ENCODE results near the gene ZNF182. TPM values are rescaled to one million over a fixed set of nuclear protein-coding genes. Genes with fewer than 3 reads are reported as not detected.
"Not testable (repeated sequence)": the region's sequence is repeated elsewhere in the genome, so short reads cannot be mapped to it uniquely, and the experiment has no call there.

The ZNF182 gene
- total and polyA plus RNA-seq, 5 donors from 2014 or later = 3.0 to 7.1 (median 4.7) TPM

DNA sequence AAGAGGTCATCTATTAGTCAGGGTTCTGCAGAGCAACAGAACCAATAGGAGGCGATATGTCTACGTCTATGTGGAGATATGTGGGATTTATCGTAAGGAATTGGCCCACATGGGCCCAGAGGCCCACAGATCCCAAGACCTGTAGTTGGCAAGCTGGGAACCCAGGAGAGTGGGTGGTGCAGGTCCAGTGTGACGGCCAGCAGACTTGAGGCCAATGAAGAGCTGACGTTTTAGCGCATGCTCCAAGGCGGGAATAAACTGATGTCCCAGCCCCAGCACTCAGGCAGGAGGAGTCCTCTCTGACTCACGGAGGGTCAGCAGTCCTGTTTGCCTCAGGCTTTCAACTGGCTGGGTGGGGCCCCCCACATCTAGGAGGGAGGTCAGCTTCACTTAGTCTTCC, 24.3 kb upstream of the ZNF182 start:
- no peak overlapping the region for H3K4me3 ChIP-seq (ENCODE audit: low read depth, low read length)
- ATAC-seq (ENCODE audit: low read depth in 2 of 2) (no peak), DNase-seq (no peak)
- no peaks in the 10 kb centered on the region for H3K36me3 ChIP-seq (ENCODE audit: control insufficient read depth, insufficient read depth, low read length)
- H3K27ac ChIP-seq (ENCODE audit: insufficient read depth, low read length, poor library complexity, severe bottlenecking) = no peak overlapping the region
- Mint-ChIP-seq H3K4me1 (peaks cover 0 to 10% (median 6%) of the 10 kb centered on the region in 4 donors), H3K27me3 (no peaks in the 10 kb centered on the region), H3K9me3 (no peaks in the 10 kb centered on the region), H3K27ac (peak overlapping the region in 1 of 3 donors; percentile 60), H3K4me3 (no peak overlapping the region), H3K36me3 (peaks cover 3% of the 10 kb centered on the region)
- no peaks in the 10 kb centered on the region for H3K9me3 ChIP-seq (ENCODE audit: control insufficient read depth in 2 of 2, low read length in 2 of 2)
- no peaks in the 10 kb centered on the region for H3K4me1 ChIP-seq (ENCODE audit: control insufficient read depth, insufficient read depth, low read length, poor library complexity, severe bottlenecking)
- no peaks in the 10 kb centered on the region for H3K27me3 ChIP-seq (ENCODE audit: control insufficient read depth, insufficient read depth, low read length)

DNA sequence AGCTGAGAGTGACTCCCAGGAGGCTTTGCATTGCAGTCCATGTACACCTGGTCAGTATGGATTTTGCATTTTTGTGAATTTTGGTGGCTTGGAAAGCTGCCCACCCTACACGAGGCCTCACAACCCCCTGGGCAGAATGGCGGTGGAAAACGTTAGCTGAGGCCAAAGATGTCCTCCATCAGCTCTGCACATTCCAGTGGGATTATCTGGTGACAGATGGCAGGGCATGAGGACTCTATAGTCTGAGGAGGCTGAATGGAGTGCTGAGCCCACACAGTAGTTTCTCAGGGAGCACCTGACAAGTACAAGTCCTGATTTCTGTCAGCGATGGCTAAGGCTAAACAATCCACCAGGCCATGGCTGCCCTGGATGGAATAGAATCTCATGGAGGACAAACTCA, 23.8 kb upstream of the ZNF182 start:
- ATAC-seq (ENCODE audit: low read depth in 2 of 2); H3K9me3 ChIP-seq (ENCODE audit: control insufficient read depth in 2 of 2, low read length in 2 of 2); H3K36me3 ChIP-seq (ENCODE audit: control insufficient read depth, insufficient read depth, low read length); H3K4me1 Mint-ChIP-seq; H3K27me3 Mint-ChIP-seq; H3K4me3 ChIP-seq (ENCODE audit: low read depth, low read length); H3K27ac ChIP-seq (ENCODE audit: insufficient read depth, low read length, poor library complexity, severe bottlenecking); DNase-seq; H3K4me1 ChIP-seq (ENCODE audit: control insufficient read depth, insufficient read depth, low read length, poor library complexity, severe bottlenecking); H3K27ac Mint-ChIP-seq; H3K4me3 Mint-ChIP-seq; H3K36me3 Mint-ChIP-seq; H3K9me3 Mint-ChIP-seq; H3K27me3 ChIP-seq (ENCODE audit: control insufficient read depth, insufficient read depth, low read length): not testable (repeated sequence)

DNA sequence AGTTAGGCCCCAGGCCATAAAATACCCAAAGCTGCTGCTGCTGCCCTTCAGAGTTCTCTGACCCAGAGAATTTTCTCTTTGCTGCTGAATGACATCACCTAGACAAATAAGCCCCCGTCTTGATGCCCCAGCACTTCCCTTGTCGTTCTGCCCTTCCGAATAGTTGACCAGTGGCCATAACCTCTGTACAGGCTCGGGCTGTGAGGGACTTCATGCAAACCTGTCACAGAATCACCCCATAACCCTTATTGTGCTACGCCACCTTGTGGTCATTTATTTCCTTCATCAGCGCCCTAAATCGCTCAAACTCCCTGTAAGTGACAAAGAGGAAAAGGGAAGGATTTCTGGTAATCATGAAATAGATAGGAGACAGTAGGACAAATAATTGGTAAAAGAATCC, 21.8 kb upstream of the ZNF182 start:
- Histone ChIP-seq H3K4me3 (ENCODE audit: low read depth, low read length) (no peak overlapping the region), H3K36me3 (ENCODE audit: control insufficient read depth, insufficient read depth, low read length) (no peaks in the 10 kb centered on the region), H3K4me1 (ENCODE audit: control insufficient read depth, insufficient read depth, low read length, poor library complexity, severe bottlenecking) (no peaks in the 10 kb centered on the region), H3K27me3 (ENCODE audit: control insufficient read depth, insufficient read depth, low read length) (no peaks in the 10 kb centered on the region), H3K27ac (ENCODE audit: insufficient read depth, low read length, poor library complexity, severe bottlenecking) (no peak overlapping the region), H3K9me3 (ENCODE audit: control insufficient read depth in 2 of 2, low read length in 2 of 2) (no peaks in the 10 kb centered on the region)
- H3K27ac Mint-ChIP-seq = no peak overlapping the region
- no peaks in the 10 kb centered on the region for H3K27me3 Mint-ChIP-seq
- peaks cover 0 to 2% (median 0%) of the 10 kb centered on the region in 7 donors for H3K9me3 Mint-ChIP-seq
- peaks cover 4 to 19% (median 10%) of the 10 kb centered on the region in 4 donors for H3K4me1 Mint-ChIP-seq
- ATAC-seq (ENCODE audit: low read depth in 2 of 2) = no peak
- peaks cover 3% of the 10 kb centered on the region for H3K36me3 Mint-ChIP-seq
- peak overlapping the region in 2 of 4 donors; percentile 4 to 39 for H3K4me3 Mint-ChIP-seq
- peak; percentile 11 to 69 (median 51) for DNase-seq

DNA sequence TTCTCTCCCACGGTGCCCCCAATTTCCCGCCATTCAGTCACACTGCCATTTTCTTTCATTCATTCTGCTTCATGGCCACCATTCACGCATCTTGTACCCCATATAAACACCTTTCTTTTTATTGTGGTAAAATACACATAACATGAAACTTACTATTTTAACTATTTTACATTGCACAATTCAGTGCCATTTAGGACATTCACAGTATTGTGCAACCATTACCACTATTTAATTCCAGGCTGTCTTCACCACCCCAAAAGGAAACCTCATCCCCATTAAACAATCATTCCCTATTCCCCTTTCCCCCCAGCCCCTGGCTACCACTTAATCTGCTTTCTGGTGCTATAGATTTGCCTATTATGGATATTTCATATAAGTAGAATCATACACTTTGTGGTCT, 18.9 kb upstream of the ZNF182 start:
- no peak for ATAC-seq (ENCODE audit: low read depth in 2 of 2)
- Mint-ChIP-seq H3K27ac (peak overlapping the region in 1 of 3 donors; percentile 6), H3K36me3 (peaks cover 3% of the 10 kb centered on the region)

DNA sequence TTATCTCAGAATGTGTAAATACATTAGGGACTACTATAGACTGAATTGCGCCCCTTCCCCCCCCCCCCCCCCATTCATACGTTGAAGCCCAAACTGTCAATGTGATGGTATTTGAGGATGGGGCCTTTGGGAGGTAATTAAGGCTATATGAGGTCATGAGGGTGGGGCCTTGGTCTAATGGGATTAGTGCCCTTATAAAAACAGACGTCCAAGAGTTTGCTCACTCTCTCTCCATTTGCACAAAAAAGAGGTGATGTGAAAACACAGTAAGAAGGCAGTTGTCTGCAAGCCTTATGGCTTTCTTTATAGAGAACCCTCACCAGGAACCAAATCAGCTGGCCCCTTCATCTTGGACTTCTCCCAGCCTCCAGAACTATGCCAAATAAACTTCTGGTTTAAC, 18.3 kb upstream of the ZNF182 start:
- Mint-ChIP-seq H3K9me3 (peaks cover 0 to 2% (median 0%) of the 10 kb centered on the region in 7 donors), H3K27ac (peak overlapping the region in 1 of 3 donors; percentile 96), H3K36me3 (peaks cover 3% of the 10 kb centered on the region), H3K27me3 (no peaks in the 10 kb centered on the region), H3K4me3 (peak overlapping the region in 3 of 4 donors; percentile 90 to 96 (median 93)), H3K4me1 (peaks cover 4 to 19% (median 11%) of the 10 kb centered on the region in 4 donors)
- Histone ChIP-seq H3K9me3 (ENCODE audit: control insufficient read depth in 2 of 2, low read length in 2 of 2) (no peaks in the 10 kb centered on the region), H3K4me3 (ENCODE audit: low read depth, low read length) (no peak overlapping the region), H3K27ac (ENCODE audit: insufficient read depth, low read length, poor library complexity, severe bottlenecking) (no peak overlapping the region), H3K36me3 (ENCODE audit: control insufficient read depth, insufficient read depth, low read length) (no peaks in the 10 kb centered on the region), H3K4me1 (ENCODE audit: control insufficient read depth, insufficient read depth, low read length, poor library complexity, severe bottlenecking) (no peaks in the 10 kb centered on the region), H3K27me3 (ENCODE audit: control insufficient read depth, insufficient read depth, low read length) (no peaks in the 10 kb centered on the region)
- ATAC-seq (ENCODE audit: low read depth in 2 of 2) (no peak), DNase-seq (no peak)

More for the DNA sequence above, 18.9 kb upstream of the ZNF182 start:
- H3K4me3 ChIP-seq (ENCODE audit: low read depth, low read length) = no peak overlapping the region
- H3K36me3 ChIP-seq (ENCODE audit: control insufficient read depth, insufficient read depth, low read length) = no peaks in the 10 kb centered on the region
- Mint-ChIP-seq H3K27me3 (no peaks in the 10 kb centered on the region), H3K4me3 (peak overlapping the region in 2 of 4 donors; percentile 2 to 90), H3K4me1 (peaks cover 4 to 19% (median 11%) of the 10 kb centered on the region in 4 donors), H3K9me3 (peaks cover 0 to 2% (median 0%) of the 10 kb centered on the region in 7 donors)
- no peaks in the 10 kb centered on the region for H3K9me3 ChIP-seq (ENCODE audit: control insufficient read depth in 2 of 2, low read length in 2 of 2)
- no peak for DNase-seq
- H3K27me3 ChIP-seq (ENCODE audit: control insufficient read depth, insufficient read depth, low read length) = no peaks in the 10 kb centered on the region
- no peaks in the 10 kb centered on the region for H3K4me1 ChIP-seq (ENCODE audit: control insufficient read depth, insufficient read depth, low read length, poor library complexity, severe bottlenecking)
- H3K27ac ChIP-seq (ENCODE audit: insufficient read depth, low read length, poor library complexity, severe bottlenecking) = no peak overlapping the region

DNA sequence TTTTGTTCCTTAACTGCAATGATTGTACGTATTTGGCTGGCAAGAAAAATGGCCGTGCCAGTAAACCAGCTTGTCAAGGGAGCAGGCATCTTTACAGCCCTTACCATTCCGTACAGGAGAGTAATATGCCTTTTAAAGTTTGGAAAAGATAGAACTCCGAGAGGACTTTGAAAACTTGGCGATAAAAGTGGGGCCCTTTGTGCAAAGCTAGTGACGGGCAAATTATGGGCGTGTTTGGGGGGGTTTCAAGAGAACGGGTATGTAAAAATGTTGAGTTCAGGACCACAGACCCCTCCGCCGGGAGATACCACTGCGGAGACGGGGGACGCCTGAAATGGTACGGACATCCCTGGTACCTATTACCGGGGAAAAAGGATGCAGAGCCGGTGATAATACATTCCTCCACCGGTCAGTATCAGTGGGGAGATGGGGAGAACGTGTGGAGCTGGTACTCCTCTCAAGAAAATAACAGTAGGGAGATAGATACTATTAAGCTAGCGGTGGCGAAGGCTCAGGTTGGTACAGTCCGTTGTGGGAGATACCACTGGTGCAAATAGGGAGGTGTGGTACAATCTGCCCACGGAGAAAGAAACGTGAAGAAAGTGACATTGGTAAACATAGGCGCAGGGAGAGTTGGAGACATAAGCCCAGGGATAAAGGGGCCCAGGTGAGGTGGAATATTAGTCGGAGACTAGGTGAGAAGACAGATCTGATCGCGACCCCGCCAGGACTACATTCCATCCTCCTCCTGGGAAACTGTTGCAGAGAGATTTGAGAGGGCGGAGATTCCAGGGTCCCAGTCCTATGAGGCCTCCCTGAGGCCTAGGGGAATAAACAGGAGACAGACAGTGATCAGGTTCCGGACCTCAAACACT, 17.5 kb upstream of the ZNF182 start:
- peaks cover 0 to 2% (median 0%) of the 10 kb centered on the region in 7 donors for H3K9me3 Mint-ChIP-seq
- Histone ChIP-seq H3K9me3 (ENCODE audit: control insufficient read depth in 2 of 2, low read length in 2 of 2) (no peaks in the 10 kb centered on the region), H3K27me3 (ENCODE audit: control insufficient read depth, insufficient read depth, low read length) (no peaks in the 10 kb centered on the region), H3K36me3 (ENCODE audit: control insufficient read depth, insufficient read depth, low read length) (no peaks in the 10 kb centered on the region), H3K4me1 (ENCODE audit: control insufficient read depth, insufficient read depth, low read length, poor library complexity, severe bottlenecking) (no peaks in the 10 kb centered on the region), H3K4me3 (ENCODE audit: low read depth, low read length) (peak overlapping the region; percentile 90), H3K27ac (ENCODE audit: insufficient read depth, low read length, poor library complexity, severe bottlenecking) (peak overlapping the region; percentile 79)
- H3K27ac Mint-ChIP-seq = peak overlapping the region; percentile 95 to 98 (median 96)
- H3K4me3 Mint-ChIP-seq = peak overlapping the region; percentile 90 to 96 (median 94)
- no peaks in the 10 kb centered on the region for H3K36me3 Mint-ChIP-seq
- H3K4me1 Mint-ChIP-seq = peaks cover 4 to 15% (median 9%) of the 10 kb centered on the region in 4 donors
- no peaks in the 10 kb centered on the region for H3K27me3 Mint-ChIP-seq
- ATAC-seq (ENCODE audit: low read depth in 2 of 2) = peak; percentile 69 to 72
- peak; percentile 59 to 88 (median 85) for DNase-seq

DNA sequence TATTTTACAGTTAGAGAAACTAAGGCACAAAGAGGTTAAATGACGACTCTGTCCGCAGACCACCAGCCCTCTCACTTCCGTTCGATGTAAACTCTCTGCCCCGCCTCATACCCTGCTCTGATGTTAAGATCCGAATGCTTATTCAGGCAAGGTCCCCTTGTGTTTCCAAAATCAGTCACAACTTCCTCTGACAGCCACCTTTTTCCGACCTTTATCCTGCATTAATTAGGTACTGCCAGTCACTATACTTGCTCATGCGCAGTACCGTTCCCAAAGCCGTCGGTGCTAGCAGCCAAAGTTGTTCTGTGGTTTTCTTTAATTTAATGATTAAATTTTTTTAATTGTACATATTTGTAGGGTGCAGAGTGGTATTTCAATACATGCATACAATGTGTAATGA, 16.7 kb upstream of the ZNF182 start:
- H3K4me3 ChIP-seq (ENCODE audit: low read depth, low read length) = peak overlapping the region; percentile 90
- ATAC-seq (ENCODE audit: low read depth in 2 of 2); H3K4me1 ChIP-seq (ENCODE audit: control insufficient read depth, insufficient read depth, low read length, poor library complexity, severe bottlenecking); H3K9me3 ChIP-seq (ENCODE audit: control insufficient read depth in 2 of 2, low read length in 2 of 2); H3K36me3 ChIP-seq (ENCODE audit: control insufficient read depth, insufficient read depth, low read length); H3K9me3 Mint-ChIP-seq; H3K27me3 ChIP-seq (ENCODE audit: control insufficient read depth, insufficient read depth, low read length); H3K36me3 Mint-ChIP-seq; H3K27me3 Mint-ChIP-seq: not testable (repeated sequence)
- peak overlapping the region; percentile 90 to 96 (median 94) for H3K4me3 Mint-ChIP-seq
- peaks cover under 1 to 11% (median 7%) of the 10 kb centered on the region in 4 donors for H3K4me1 Mint-ChIP-seq
- H3K27ac Mint-ChIP-seq = peak overlapping the region in 1 of 3 donors; percentile 95
- H3K27ac ChIP-seq (ENCODE audit: insufficient read depth, low read length, poor library complexity, severe bottlenecking) = peak overlapping the region; percentile 79
- DNase-seq = peak in 2 of 3 donors; percentile 4 to 23
